Medulla oblongata (tissue), 1 donor: Measurements from ENCODE around the gene TAX1BP1.
"Not testable (repeated sequence)": the region's sequence is repeated elsewhere in the genome, so short reads cannot be mapped to it uniquely, and the experiment has no call there.

Experiments used
- DNase-seq: peaks from one replicate; pipeline ENCODE4 v3.0.0-alpha.2; 2015; ENCODE audit errors: extremely low spot score

The TAX1BP1 gene

DNA sequence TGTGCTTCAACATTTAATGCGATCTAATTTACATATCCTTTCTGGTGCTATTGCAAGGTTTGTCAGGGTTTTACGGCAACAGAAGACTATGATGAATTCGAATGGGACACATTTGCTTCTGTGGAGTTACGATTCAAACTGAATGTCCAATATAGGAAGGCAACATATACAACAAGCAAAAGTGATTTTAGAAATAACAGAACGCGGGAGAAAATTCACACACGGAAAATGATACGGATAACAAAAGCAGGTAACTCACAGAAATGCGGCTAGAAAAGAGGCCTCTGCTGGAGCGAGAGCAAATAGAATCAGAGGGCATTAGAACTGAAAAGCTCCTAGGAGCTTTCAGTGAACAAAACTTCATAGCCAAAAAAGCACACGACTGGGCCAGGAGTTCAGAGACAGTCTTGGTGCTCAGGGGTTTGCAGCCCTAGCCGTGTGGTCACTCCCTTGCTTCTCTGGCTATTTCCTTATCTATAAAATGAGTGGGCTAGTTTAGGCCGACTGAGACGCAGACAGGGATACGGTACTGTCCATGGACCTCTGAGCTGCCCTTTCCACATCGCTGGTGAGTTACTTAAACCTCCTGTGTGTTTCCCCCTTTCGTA, 557 bp upstream of the TAX1BP1 start:
- DNase-seq, result no peak

- peak; percentile 79 for DNase-seq
These were observed 606 bp downstream of the TAX1BP1 start for GRCh38 chr7:27740449-27741086.

GRCh38 chr7:27742091-27742710, 2.2 kb downstream of the TAX1BP1 start:
- DNase-seq, result not testable (repeated sequence)

DNA sequence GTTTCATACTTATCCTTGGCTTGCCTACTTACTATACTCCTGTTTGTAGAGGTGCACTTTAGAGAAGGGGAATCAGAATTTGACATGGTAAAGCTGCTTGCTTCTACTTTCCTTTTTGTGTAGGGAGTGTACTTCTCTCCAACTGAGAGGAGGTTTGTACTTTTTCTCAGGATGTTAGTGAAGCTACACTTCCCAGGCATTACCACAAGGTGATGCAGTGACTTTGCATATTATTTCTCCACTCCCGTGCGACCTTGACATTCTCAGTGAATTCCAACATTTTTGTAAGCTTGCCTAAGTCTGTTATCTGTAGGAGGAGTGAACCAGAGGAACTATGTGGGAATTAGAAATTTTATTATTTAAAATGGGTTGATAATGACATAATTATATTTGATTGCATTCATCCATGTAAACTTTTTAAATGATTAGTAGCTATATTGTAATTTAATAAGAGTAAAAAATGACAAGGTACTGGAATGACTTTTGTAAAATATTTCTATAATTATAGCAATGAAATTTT, 5.2 kb downstream of the TAX1BP1 start:
- DNase-seq, result no peak

DNA sequence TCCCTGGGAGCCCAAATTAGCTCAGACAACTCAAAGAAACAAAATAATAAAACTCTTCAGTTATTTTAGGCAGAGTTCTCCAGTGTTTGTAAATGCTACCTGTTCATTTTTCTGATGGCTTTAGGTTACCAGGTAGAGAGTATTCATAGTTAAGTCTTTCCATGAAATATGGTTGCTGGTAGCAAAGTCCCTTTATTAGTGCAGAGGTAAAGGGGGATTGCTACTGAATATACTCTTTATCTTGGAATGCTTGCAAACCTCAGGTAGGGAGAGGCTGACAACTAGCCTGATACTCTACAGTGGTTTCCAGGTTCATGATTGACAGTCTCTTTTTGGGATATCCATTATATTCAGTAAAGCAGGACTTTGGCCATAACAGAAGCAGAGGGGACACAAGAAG, 6.5 kb downstream of the TAX1BP1 start:
- no peak for DNase-seq

DNA sequence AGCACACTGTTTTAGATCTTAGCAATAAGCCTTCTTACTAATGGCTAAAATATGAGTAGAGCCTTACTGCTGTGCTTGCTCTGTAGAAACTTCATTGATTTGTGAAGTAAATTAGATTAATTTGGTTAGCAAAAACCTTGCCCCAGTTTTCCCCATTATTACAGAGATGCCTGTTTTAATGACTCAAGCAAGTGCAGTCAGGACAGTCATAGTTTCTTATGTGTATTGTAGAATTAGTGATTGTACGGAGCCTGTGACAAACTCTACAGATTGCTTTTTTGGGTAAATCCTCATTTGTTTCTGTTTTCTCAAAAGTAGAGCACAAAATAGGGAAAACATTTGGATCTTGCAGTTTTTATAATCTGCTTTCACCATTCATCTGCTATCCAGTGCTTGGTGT, 7.0 kb downstream of the TAX1BP1 start:
- no peak for DNase-seq

GRCh38 chr7:27747589-27748368, 7.8 kb downstream of the TAX1BP1 start:
- no peak for DNase-seq

GRCh38 chr7:27750316-27750715, 10.4 kb downstream of the TAX1BP1 start:
- DNase-seq, result no peak

DNA sequence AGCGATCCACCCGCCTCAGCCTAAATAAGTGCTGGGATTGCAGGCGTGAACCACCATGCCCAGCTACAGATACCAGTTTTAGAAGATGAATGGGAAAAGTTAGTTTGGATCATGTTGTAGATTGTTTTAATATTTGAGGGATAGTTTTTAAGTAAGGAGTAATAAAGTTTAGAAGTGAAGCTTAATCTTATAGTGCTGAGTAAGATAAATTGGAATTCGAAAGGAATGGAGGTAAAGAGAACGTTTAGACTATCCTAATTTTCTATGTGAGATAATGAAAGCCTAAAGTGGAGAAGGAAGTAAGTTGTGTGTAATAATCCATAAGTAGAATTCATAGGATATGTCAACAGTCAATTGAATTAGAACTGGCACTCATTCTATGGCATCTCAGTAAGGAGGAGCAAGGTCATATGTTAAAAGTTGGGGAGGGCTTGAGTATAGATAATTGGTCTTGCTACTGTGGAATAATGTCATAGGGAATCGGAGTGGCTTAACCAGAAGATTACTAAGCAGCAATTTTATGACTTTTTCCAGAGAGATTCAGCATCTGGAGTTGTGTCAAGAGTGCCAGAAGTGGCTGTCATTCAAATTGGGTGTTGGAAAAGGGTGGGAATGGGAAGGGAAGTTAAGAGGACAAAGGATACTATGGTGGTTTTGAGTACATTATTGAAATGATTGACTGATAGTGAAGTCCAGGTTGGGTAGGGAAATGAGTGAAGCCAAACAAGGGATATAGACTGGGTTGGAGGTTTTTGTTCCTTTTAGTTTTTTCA, 12.1 kb downstream of the TAX1BP1 start:
- no peak for DNase-seq

GRCh38 chr7:27753863-27754262, 13.9 kb downstream of the TAX1BP1 start:
- no peak for DNase-seq

DNA sequence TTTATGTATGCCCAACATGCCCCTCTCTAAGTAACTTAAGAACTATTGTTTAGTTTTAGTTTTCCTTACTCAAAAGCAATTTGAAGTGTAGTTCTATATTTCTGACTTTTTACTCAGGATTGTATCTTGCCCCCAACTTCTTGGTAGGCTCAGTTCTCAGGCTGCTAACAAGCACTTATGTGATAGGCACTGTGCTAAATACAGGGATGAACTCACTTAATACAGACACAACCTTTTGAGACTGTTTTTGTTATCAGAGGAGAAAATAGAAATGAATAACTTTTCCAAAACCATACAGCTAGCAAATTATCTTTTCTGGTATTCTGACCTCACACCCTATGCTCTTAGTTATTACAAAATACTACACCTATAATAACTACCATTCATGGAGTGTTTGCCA, 16.3 kb downstream of the TAX1BP1 start:
- no peak for DNase-seq

- DNase-seq, result no peak
These were observed 19.5 kb downstream of the TAX1BP1 start for GRCh38 chr7:27759491-27759890.

GRCh38 chr7:27762062-27762461, 22.1 kb downstream of the TAX1BP1 start:
- no peak for DNase-seq

DNA sequence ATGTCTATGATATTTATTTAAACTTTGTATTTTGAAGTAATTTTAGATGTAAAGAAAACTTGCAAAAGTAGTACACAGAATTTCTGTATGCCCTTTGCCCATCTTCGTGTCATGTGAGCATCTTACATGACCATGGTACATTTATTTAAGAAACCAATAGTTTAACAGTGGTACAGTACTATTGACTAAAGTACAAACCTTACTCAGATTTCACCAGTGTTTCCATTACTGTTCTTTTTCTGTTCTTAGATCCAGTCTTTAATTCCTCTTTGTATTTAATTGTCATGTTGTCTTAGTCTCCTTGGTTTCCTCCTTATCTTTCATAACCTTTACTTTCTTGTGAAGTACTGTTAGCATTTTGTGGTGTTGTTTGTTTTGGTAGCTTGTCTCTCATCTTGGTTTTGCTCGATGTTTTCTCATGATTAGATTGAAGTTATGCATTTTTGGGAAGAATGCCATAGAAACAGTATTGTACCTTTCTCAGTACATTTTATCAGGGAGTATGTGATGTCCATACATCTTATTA, 24.1 kb downstream of the TAX1BP1 start:
- DNase-seq, result no peak

DNA sequence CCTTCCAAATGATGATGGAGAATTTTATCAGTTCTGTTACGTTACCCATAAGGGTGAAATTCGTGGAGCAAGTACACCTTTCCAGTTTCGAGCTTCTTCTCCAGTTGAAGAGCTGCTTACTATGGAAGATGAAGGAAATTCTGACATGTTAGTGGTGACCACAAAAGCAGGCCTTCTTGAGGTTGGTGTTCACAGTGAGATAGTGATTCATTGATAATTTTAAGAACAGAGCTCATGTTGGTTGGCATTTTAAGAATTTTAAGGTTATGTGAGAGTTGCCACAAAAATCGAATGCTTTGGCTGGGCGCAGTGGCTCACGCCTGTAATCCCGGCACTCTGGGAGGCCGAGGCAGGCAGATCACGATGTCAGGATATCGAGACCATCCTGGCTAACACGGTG, 25.9 kb downstream of the TAX1BP1 start:
- DNase-seq, result no peak

- DNase-seq, result no peak
These were observed 27.4 kb downstream of the TAX1BP1 start for GRCh38 chr7:27767374-27767773.

- DNase-seq, result no peak
These were observed 31.1 kb downstream of the TAX1BP1 start for GRCh38 chr7:27771111-27771510.

GRCh38 chr7:27774717-27775328, 34.9 kb downstream of the TAX1BP1 start:
- peak; percentile 29 for DNase-seq

- no peak for DNase-seq
These were observed 35.8 kb downstream of the TAX1BP1 start for GRCh38 chr7:27775782-27776181.

- DNase-seq, result no peak
These were observed 37.7 kb downstream of the TAX1BP1 start for GRCh38 chr7:27777662-27778061.

DNA sequence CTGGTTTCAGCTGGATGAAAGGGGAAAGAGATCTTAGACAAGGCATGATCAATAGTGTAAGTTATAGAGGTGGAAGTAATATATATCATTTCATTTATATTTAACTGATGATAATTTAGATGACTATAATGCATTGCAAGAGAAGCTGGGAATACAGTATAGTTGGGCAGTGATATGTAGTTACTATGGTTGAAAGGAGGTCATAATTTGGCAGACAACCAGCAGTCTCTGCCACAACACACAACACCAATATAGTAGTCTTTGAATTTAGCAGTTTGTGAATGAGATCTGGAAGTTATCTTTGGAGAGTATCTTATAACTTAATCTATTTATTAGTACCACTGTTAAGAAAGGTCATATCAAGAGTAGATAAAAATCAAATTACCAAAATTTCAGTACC, 39.9 kb downstream of the TAX1BP1 start:
- DNase-seq, result no peak
